ENCODE results near the gene TSNAXIP1.
"Not testable (repeated sequence)": the region's sequence is repeated elsewhere in the genome, so short reads cannot be mapped to it uniquely, and the experiment has no call there.

The TSNAXIP1 gene

GRCh38 chr16:67834242-67834614 lies 27.5 kb downstream of the TSNAXIP1 start:
- DNase-seq: no peak

GRCh38 chr16:67837190-67837589 lies 30.5 kb downstream of the TSNAXIP1 start:
- not testable (repeated sequence) for DNase-seq

- DNase-seq: no peak
These were observed 31.1 kb downstream of the TSNAXIP1 start for GRCh38 chr16:67837811-67838210.

GRCh38 chr16:67841198-67841815 lies 34.6 kb downstream of the TSNAXIP1 start:
- DNase-seq: no peak

- peak; percentile 88 for DNase-seq
These were observed 35.3 kb downstream of the TSNAXIP1 start, which contains the start of gene THAP11 for GRCh38 chr16:67841816-67842508. Gene THAP11 (plus strand): TSS chr16:67842320. CDS start chr16:67842555, 235 bp downstream.

- DNase-seq: peak; percentile 56
These were observed 36.0 kb downstream of the TSNAXIP1 start for GRCh38 chr16:67842509-67843342.

- no peak for DNase-seq
These were observed 36.7 kb downstream of the TSNAXIP1 start for GRCh38 chr16:67843343-67843765.

- DNase-seq: no peak
These were observed 37.8 kb downstream of the TSNAXIP1 start for GRCh38 chr16:67844497-67844896.

- DNase-seq: no peak
These were observed 38.8 kb downstream of the TSNAXIP1 start for GRCh38 chr16:67845291-67846062.

GRCh38 chr16:67846063-67846319 lies 39.3 kb downstream of the TSNAXIP1 start:
- DNase-seq: no peak

GRCh38 chr16:67846320-67847063 lies 39.8 kb downstream of the TSNAXIP1 start, which contains the start of gene NUTF2:
Gene NUTF2 (plus strand): TSS chr16:67846933. CDS start chr16:67865131, 18,198 bp downstream.
- peak; percentile 90 for DNase-seq

- no peak for DNase-seq
These were observed 40.6 kb downstream of the TSNAXIP1 start, which contains the start of gene CENPT for GRCh38 chr16:67847064-67847861. Gene CENPT (minus strand): TSS chr16:67847693. CDS start chr16:67833859, 13,834 bp downstream.

GRCh38 chr16:67848118-67848517 lies 41.4 kb downstream of the TSNAXIP1 start:
- DNase-seq: no peak

GRCh38 chr16:67853670-67854069 lies 47.0 kb downstream of the TSNAXIP1 start:
- DNase-seq: no peak

GRCh38 chr16:67855789-67856188 lies 49.1 kb downstream of the TSNAXIP1 start:
- DNase-seq: no peak

- DNase-seq: no peak
These were observed 50.3 kb downstream of the TSNAXIP1 start for GRCh38 chr16:67856927-67857546.

GRCh38 chr16:67857547-67858233 lies 51.0 kb downstream of the TSNAXIP1 start:
- peak; percentile 66 for DNase-seq

- DNase-seq: no peak
These were observed 51.8 kb downstream of the TSNAXIP1 start for GRCh38 chr16:67858500-67858899.

- DNase-seq: no peak
These were observed 54.1 kb downstream of the TSNAXIP1 start for GRCh38 chr16:67860589-67861398.
